ENCODE data around the gene TYK2.
"Not testable (repeated sequence)": the region's sequence is repeated elsewhere in the genome, so short reads cannot be mapped to it uniquely, and the experiment has no call there.

TYK2 gene

GRCh38 chr19:10353793-10354391 is 26.5 kb downstream of the TYK2 start:
- no CpG with 5 or more reads among the region's 32 CpGs for WGBS (ENCODE audit: insufficient coverage, insufficient read length)
- H3K9me3 ChIP-seq (ENCODE audit: control insufficient read depth, insufficient read depth, low read length) = no peaks in the 10 kb centered on the region
- peak overlapping the region; percentile 38; the same call in 1 of the 2 replicates for H3K4me3 ChIP-seq (ENCODE audit: low read length)
- peak; percentile 89 for DNase-seq (ENCODE audit: low read depth, low spot score)
- H3K4me1 ChIP-seq (ENCODE audit: control insufficient read depth, insufficient read depth, low read length) = peaks cover 2% of the 10 kb centered on the region
- no peak overlapping the region for H3K27ac ChIP-seq (ENCODE audit: low read length)
- no peaks in the 10 kb centered on the region for H3K36me3 ChIP-seq (ENCODE audit: control insufficient read depth, insufficient read depth, low read length)
- no peaks in the 10 kb centered on the region for H3K27me3 ChIP-seq (ENCODE audit: control insufficient read depth, insufficient read depth, low read length)

GRCh38 chr19:10352764-10353671 is 27.4 kb downstream of the TYK2 start:
- no peaks in the 10 kb centered on the region for H3K36me3 ChIP-seq (ENCODE audit: control insufficient read depth, insufficient read depth, low read length)
- no CpG with 5 or more reads among the region's 63 CpGs for WGBS (ENCODE audit: insufficient coverage, insufficient read length)
- peak overlapping the region; percentile 33; the same call in 1 of the 2 replicates for H3K4me3 ChIP-seq (ENCODE audit: low read length)
- H3K27me3 ChIP-seq (ENCODE audit: control insufficient read depth, insufficient read depth, low read length) = no peaks in the 10 kb centered on the region
- DNase-seq (ENCODE audit: low read depth, low spot score) = peak; percentile 89
- H3K27ac ChIP-seq (ENCODE audit: low read length) = no peak overlapping the region
- H3K9me3 ChIP-seq (ENCODE audit: control insufficient read depth, insufficient read depth, low read length) = no peaks in the 10 kb centered on the region
- H3K4me1 ChIP-seq (ENCODE audit: control insufficient read depth, insufficient read depth, low read length) = peaks cover 2% of the 10 kb centered on the region

DNA sequence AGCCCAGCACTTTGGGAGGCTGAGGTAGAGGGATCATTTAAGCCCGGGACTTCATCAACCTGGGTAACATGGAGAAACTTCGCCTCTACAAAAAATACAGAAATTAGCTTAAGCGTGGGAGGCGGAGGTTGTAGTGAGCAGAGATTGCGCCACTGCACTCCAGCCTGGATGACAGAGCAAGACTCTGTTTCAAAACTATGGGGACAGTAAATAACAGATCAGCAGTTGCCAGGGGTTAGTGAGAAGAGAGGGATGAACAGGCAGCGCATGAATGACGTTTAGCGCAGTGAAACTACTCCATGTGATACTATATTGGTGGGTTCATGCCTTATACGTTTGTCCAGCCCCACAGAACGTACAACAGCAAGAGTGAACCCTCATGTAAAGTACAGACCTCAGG is 33.9 kb downstream of the TYK2 start:
- no peaks in the 10 kb centered on the region for H3K27me3 ChIP-seq (ENCODE audit: control insufficient read depth, insufficient read depth, low read length)
- H3K4me3 ChIP-seq (ENCODE audit: low read length) = no peak overlapping the region
- no CpG with 5 or more reads among the region's 10 CpGs for WGBS (ENCODE audit: insufficient coverage, insufficient read length)
- no peak overlapping the region for H3K27ac ChIP-seq (ENCODE audit: low read length)
- no peaks in the 10 kb centered on the region for H3K9me3 ChIP-seq (ENCODE audit: control insufficient read depth, insufficient read depth, low read length)
- H3K4me1 ChIP-seq (ENCODE audit: control insufficient read depth, insufficient read depth, low read length) = no peaks in the 10 kb centered on the region
- no peak for DNase-seq (ENCODE audit: low read depth, low spot score)
- no peaks in the 10 kb centered on the region for H3K36me3 ChIP-seq (ENCODE audit: control insufficient read depth, insufficient read depth, low read length)

DNA sequence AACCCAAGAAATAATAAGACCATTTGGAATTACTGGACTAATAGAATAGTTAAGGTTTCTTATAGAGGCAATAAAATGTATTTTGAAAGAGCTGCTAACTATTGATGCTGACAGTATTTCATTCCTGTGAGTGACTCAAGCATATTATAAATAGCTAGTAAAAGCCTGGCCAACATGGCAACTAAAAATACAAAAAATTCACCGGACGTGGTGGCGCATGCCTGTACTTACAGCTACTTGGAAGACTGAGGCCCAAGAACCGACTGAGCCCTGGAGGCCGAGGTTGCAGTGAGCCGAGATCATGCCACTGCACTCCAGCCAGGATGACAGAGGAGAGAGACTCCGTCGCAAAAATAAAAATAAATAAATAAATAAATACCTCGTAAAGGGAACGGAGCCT is 35.6 kb downstream of the TYK2 start:
- Histone ChIP-seq H3K9me3 (ENCODE audit: control insufficient read depth, insufficient read depth, low read length) (no peaks in the 10 kb centered on the region), H3K4me1 (ENCODE audit: control insufficient read depth, insufficient read depth, low read length) (no peaks in the 10 kb centered on the region; the same call in 1 of the 2 replicates), H3K36me3 (ENCODE audit: control insufficient read depth, insufficient read depth, low read length) (no peaks in the 10 kb centered on the region), H3K27ac (ENCODE audit: low read length) (no peak overlapping the region), H3K4me3 (ENCODE audit: low read length) (no peak overlapping the region), H3K27me3 (ENCODE audit: control insufficient read depth, insufficient read depth, low read length) (no peaks in the 10 kb centered on the region)
- WGBS (ENCODE audit: insufficient coverage, insufficient read length) = no CpG with 5 or more reads among the region's 10 CpGs
- DNase-seq (ENCODE audit: low read depth, low spot score) = no peak

DNA sequence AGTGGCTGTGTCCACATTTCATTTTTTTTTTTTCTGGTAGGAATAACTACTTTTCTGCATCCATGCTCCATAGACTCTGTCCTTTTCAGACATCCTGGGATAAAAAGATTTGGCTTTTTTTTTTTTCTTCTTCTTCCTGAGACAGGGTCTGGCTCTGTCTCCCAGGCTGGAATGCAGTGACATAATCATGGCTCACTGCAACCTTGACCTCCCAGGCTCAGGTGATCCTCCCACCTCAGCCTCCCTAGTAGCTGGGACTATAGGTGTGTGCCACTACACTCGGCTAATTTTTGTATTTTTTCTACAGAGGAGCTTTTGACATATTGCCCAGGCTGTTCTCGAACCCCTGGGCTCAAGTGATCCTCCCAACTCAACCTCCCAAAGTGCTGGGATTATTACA is 36.9 kb downstream of the TYK2 start:
- DNase-seq (ENCODE audit: low read depth, low spot score) = no peak
- Histone ChIP-seq H3K27ac (ENCODE audit: low read length) (no peak overlapping the region), H3K36me3 (ENCODE audit: control insufficient read depth, insufficient read depth, low read length) (no peaks in the 10 kb centered on the region), H3K9me3 (ENCODE audit: control insufficient read depth, insufficient read depth, low read length) (no peaks in the 10 kb centered on the region), H3K27me3 (ENCODE audit: control insufficient read depth, insufficient read depth, low read length) (no peaks in the 10 kb centered on the region), H3K4me1 (ENCODE audit: control insufficient read depth, insufficient read depth, low read length) (peaks cover 11% of the 10 kb centered on the region), H3K4me3 (ENCODE audit: low read length) (no peak overlapping the region)
- WGBS (ENCODE audit: insufficient coverage, insufficient read length) = no CpG with 5 or more reads among the region's 2 CpGs

- Histone ChIP-seq H3K9me3 (ENCODE audit: control insufficient read depth, insufficient read depth, low read length) (no peaks in the 10 kb centered on the region), H3K27ac (ENCODE audit: low read length) (no peak overlapping the region), H3K4me3 (ENCODE audit: low read length) (no peak overlapping the region), H3K27me3 (ENCODE audit: control insufficient read depth, insufficient read depth, low read length) (no peaks in the 10 kb centered on the region), H3K36me3 (ENCODE audit: control insufficient read depth, insufficient read depth, low read length) (no peaks in the 10 kb centered on the region), H3K4me1 (ENCODE audit: control insufficient read depth, insufficient read depth, low read length) (peaks cover 12% of the 10 kb centered on the region)
- DNase-seq (ENCODE audit: low read depth, low spot score) = no peak
- WGBS (ENCODE audit: insufficient coverage, insufficient read length) = no CpG with 5 or more reads among the region's 5 CpGs
Measured at GRCh38 chr19:10339977-10340376, 40.4 kb downstream of the TYK2 start.

DNA sequence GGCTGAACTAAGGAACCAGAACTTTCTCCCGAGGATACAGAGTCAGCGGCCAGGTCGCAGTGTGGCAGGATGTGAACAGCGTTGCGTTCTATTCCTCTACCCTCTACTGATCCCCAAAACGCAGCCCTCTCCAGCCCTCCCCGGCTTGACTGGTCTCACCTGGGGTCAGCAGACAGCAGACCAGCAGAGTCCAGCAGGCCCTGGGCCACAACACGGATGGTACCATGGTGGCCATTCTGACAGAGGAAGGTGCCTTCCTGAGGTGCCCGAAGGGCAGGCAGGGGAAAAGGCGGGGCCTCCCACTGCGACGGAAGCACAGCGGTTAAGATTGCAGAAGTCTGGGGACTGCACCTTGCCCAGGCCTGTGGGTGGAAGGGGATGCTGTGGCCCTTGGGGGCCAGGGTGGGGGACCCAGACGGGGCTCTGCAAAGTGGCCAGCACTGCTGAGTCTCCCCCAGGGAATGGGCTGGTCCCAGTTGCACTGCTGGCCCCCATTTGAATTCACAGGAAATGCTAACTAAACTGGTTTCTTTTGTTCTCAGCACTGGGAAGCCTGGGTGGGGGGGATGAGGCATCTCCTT is 40.9 kb downstream of the TYK2 start, which contains the start of gene ICAM3:
Gene ICAM3 (minus strand): TSS at position 245 of the 581 bp plus-strand sequence. CDS start 10 bp downstream, at position 235.
- Histone ChIP-seq H3K27ac (ENCODE audit: low read length) (no peak within 1 kb of the TSS), H3K4me3 (ENCODE audit: low read length) (no peak within 1 kb of the TSS)
- WGBS (ENCODE audit: insufficient coverage, insufficient read length) = no CpG with 5 or more reads among the region's 14 CpGs

DNA sequence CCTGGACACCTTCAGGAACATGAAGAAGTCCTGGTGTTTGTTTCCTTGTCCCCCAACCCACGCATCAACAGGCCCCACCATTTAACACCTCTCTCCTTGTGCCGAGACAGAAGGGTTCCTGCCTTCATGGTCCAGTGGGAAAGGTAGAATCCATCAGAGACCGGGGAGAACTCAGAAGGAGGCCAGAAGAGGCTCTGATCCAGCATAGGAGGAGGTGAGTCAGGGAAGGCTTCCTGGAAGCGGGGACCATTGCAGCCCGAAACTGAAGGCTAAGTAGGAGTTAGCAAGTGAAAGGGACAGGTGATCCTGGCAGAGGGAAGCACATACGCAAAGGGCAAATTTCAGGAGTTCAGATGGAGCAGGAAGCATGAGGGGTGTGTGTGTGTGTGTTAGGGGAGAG is 41.4 kb downstream of the TYK2 start:
- H3K36me3 ChIP-seq (ENCODE audit: control insufficient read depth, insufficient read depth, low read length) = no peaks in the 10 kb centered on the region
- peaks cover 15% of the 10 kb centered on the region for H3K4me1 ChIP-seq (ENCODE audit: control insufficient read depth, insufficient read depth, low read length)
- H3K9me3 ChIP-seq (ENCODE audit: control insufficient read depth, insufficient read depth, low read length) = no peaks in the 10 kb centered on the region
- no peak overlapping the region for H3K27ac ChIP-seq (ENCODE audit: low read length)
- WGBS (ENCODE audit: insufficient coverage, insufficient read length) = no CpG with 5 or more reads among the region's 6 CpGs
- no peaks in the 10 kb centered on the region for H3K27me3 ChIP-seq (ENCODE audit: control insufficient read depth, insufficient read depth, low read length)
- H3K4me3 ChIP-seq (ENCODE audit: low read length) = no peak overlapping the region
- DNase-seq (ENCODE audit: low read depth, low spot score) = no peak

More for the DNA sequence above, 40.9 kb downstream of the TYK2 start, which contains the start of gene ICAM3:
- H3K4me1 ChIP-seq (ENCODE audit: control insufficient read depth, insufficient read depth, low read length) = peaks cover 14% of the 10 kb centered on the region
- DNase-seq (ENCODE audit: low read depth, low spot score) = no peak
- H3K36me3 ChIP-seq (ENCODE audit: control insufficient read depth, insufficient read depth, low read length) = no peaks in the 10 kb centered on the region
- H3K9me3 ChIP-seq (ENCODE audit: control insufficient read depth, insufficient read depth, low read length) = no peaks in the 10 kb centered on the region
- no peaks in the 10 kb centered on the region for H3K27me3 ChIP-seq (ENCODE audit: control insufficient read depth, insufficient read depth, low read length)

DNA sequence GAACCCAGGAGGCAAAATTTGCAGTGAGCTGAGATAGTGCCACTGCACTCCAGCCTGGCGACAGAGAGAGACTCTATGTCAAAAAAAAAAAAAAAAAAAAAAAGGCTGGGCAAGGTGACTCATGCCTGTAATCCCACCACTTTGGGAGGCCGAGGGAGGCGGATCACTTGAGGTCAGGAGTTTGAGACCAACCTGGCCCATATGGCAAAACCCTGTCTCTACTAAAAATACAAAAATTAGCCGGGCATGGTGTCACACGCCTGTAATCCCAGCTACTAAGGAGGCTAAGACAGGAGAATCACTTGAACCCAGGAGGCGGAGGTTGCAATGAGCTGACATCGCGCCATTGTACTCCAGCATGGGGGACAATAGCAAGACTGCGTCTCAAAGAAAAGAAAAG is 43.6 kb downstream of the TYK2 start:
- DNase-seq (ENCODE audit: low read depth, low spot score); H3K27ac ChIP-seq (ENCODE audit: low read length); H3K27me3 ChIP-seq (ENCODE audit: control insufficient read depth, insufficient read depth, low read length); H3K9me3 ChIP-seq (ENCODE audit: control insufficient read depth, insufficient read depth, low read length); H3K4me3 ChIP-seq (ENCODE audit: low read length); H3K36me3 ChIP-seq (ENCODE audit: control insufficient read depth, insufficient read depth, low read length): not testable (repeated sequence)
- no CpG with 5 or more reads among the region's 9 CpGs for WGBS (ENCODE audit: insufficient coverage, insufficient read length)
- H3K4me1 ChIP-seq (ENCODE audit: control insufficient read depth, insufficient read depth, low read length) = peaks cover 18% of the 10 kb centered on the region

GRCh38 chr19:10335352-10335985 is 44.9 kb downstream of the TYK2 start:
- no peak for DNase-seq (ENCODE audit: low read depth, low spot score)
- Histone ChIP-seq H3K27me3 (ENCODE audit: control insufficient read depth, insufficient read depth, low read length) (no peaks in the 10 kb centered on the region), H3K36me3 (ENCODE audit: control insufficient read depth, insufficient read depth, low read length) (no peaks in the 10 kb centered on the region; the same call in 1 of the 2 replicates), H3K9me3 (ENCODE audit: control insufficient read depth, insufficient read depth, low read length) (no peaks in the 10 kb centered on the region), H3K4me1 (ENCODE audit: control insufficient read depth, insufficient read depth, low read length) (peaks cover 18% of the 10 kb centered on the region), H3K27ac (ENCODE audit: low read length) (no peak overlapping the region), H3K4me3 (ENCODE audit: low read length) (no peak overlapping the region; the same call in 1 of the 2 replicates)
- no CpG with 5 or more reads among the region's 26 CpGs for WGBS (ENCODE audit: insufficient coverage, insufficient read length)

Measured in iPS DF 6.9 (cell line).